Epithelial cell of prostate (primary cell): Measurements from ENCODE around the gene MYBPC2.

Experiments used
- DNase-seq: peaks from one replicate; pipeline ENCODE4 v3.0.0-alpha.2; 2011; ENCODE audit warnings: low read depth, low spot score
- H3K27ac ChIP-seq: fragments of 450-650 bp; 2 replicates; pipeline ENCODE4 v1.5.1; 2017; ENCODE audit warnings: mild to moderate bottlenecking

MYBPC2 gene

GRCh38 chr19:50512112-50512998 lies 79.7 kb downstream of the MYBPC2 start:
- no peak for DNase-seq
- H3K27ac ChIP-seq = no peak overlapping the region

DNA sequence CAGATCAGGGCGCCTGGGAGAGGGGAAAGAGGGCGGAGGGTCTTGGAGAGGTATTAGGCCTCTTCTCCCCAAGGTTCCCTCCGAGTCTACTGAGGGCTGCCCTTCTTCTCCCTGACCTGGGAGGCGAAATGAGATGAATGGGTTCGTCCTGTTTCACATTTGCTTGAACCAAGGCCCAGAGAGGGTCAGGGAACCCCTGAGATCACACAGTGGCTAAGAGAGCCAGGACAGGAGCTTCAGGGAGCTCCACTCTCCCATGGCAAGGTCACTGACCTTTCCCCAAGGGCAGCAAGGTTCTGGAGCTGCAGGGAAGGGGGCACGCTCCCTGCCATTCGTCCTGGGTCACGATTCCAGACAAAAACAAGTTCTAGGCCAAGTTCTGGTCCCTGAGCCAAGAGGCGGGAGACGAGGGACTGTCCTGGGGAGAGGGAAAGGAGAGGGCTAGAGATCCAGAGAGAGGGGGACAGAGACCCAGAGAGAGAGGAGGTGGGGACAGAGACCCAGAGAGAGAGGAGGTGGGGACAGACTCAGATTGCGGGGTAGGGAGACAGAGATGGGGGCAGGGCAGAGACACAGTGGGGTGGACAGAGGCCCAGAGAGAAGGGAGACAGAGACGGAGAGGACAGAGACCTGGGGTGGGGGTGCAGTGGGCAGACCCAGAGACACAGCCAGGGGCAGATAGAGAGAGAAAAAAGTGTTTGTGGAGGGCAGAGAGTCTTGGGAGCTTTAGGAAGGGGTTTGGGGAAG lies 80.5 kb downstream of the MYBPC2 start:
- DNase-seq = no peak
- no peak overlapping the region for H3K27ac ChIP-seq

DNA sequence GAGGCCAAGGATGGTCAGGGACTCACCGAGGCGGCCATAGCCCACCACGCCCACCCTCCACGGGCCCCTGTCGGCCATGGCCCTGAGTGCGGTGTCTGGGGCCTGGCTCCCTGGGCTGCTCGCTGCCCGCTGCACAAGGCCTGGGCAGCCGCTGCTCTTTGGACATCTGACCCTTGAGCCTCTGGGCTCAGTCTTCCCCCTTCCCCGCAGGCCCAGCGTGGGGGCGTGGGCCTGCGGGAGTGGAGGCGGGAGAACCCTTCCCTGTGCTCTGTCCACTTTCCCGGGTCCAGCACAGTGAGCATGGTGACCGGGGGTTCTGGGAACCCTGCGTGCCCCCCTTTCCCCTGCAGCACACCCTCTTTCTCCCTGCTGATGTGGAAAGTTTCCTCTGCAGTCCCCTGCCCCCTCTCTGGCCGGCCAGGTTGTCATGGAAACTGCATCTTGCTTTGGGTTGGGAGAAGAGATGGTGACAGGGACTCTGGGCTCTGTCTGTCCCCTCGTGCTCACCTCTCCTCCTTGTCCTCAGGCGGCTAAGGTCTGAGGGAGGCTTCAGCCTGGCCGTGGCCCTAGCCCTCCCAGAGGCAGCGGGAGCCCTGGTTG lies 81.2 kb downstream of the MYBPC2 start, which contains the start of gene ASPDH:
Gene ASPDH, minus strand, starts transcription at position 168 of the 600 bp plus-strand sequence. Its CDS starts 90 bp downstream, at position 78.
- DNase-seq = no peak
- H3K27ac ChIP-seq = no peak within 1 kb of the TSS

- no peak overlapping the region for H3K27ac ChIP-seq
- DNase-seq = no peak
These were observed 81.9 kb downstream of the MYBPC2 start for GRCh38 chr19:50514346-50515167.

DNA sequence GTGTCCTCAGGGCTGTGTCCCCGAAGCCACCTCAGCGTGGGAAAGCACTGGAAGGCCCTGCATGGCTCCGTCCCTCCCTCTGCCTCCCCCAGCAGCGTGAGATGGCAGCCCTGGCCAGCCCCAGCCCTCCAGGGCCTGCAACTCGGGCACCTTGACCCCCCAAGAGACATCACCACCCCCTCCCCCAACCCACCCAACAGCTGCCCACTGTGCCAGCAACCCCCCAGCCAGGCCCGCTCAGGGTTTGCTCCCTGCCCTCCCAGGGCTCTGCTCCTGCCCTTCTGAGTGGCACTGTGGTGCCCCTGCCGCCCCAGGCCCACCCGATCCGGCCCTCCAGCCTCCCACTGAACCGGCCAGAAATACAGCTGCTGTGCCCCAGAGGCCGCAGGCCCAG lies 82.5 kb downstream of the MYBPC2 start:
- no peak overlapping the region for H3K27ac ChIP-seq
- no peak for DNase-seq
